ENCODE results near the gene SCYL3. TPM values are rescaled to one million over a fixed set of nuclear protein-coding genes. Genes with fewer than 3 reads are reported as not detected.

The SCYL3 gene
- total RNA-seq, 1 donor: 12.7 TPM

DNA sequence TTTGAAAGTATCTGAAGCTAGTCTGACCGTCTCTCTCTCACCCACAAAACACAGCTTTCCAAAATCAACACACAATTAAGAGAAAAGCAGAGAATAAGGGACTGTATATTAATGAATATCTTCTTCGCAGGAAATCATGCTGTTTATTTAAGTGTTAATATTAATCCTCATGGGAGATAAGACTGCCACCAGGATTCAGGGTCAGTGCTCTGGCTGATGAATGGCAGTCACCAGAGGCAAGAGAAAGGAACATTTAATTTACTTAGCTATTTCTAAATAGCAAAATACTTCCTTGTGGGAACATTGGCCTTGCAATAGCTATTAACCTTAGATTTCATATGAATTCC is 2.2 kb downstream of the SCYL3 start:
- H3K4me3 ChIP-seq (ENCODE audit: low read depth, low read length): no peak overlapping the region
- TF ChIP-seq, protein P1, sequence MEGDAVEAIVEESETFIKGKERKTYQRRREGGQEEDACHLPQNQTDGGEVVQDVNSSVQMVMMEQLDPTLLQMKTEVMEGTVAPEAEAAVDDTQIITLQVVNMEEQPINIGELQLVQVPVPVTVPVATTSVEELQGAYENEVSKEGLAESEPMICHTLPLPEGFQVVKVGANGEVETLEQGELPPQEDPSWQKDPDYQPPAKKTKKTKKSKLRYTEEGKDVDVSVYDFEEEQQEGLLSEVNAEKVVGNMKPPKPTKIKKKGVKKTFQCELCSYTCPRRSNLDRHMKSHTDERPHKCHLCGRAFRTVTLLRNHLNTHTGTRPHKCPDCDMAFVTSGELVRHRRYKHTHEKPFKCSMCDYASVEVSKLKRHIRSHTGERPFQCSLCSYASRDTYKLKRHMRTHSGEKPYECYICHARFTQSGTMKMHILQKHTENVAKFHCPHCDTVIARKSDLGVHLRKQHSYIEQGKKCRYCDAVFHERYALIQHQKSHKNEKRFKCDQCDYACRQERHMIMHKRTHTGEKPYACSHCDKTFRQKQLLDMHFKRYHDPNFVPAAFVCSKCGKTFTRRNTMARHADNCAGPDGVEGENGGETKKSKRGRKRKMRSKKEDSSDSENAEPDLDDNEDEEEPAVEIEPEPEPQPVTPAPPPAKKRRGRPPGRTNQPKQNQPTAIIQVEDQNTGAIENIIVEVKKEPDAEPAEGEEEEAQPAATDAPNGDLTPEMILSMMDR (IDR thresholded peaks at IDR 0.05; ENCODE audit: insufficient read depth, low read length): no peak
- DNase-seq (ENCODE audit: low read depth): no peak

DNA sequence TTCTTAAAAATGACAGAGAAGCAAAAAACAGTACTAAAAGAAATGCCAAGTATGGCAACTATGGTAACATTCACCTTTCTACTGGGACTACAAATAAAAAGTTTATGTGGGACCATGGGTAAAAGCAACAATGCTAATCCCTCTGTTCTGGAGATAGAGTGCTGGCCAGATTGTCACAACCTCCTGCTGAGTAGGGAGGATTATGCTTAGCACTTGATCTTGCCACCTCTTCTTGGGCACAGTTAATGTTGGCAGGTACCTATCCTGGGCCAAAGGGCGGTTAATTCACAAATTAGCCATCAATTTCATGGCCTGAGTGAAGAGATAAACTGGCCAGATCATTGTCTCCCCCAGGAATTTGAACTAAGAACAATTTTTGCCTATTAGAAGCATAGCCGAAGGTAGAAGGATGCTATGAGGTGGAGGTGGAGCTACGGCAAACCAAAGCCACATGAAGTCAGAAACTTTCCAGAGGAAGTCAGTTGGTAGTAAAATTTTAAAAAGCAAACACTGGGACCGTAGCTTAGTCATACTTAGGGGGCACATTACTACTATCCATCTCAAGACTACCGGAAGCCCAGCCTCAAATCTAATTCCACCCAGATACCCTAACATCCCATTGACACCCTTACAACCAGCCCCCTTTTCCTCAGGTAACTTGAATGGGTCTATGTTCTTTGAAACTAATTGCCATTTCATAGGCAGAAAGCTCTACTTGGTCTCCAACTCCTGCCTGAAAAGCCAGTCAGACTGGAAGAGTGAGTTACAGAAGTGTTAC is 2.7 kb downstream of the SCYL3 start:
- TF ChIP-seq, protein P1 (IDR thresholded peaks at IDR 0.05; ENCODE audit: insufficient read depth, low read length): no peak
- no peak overlapping the region for H3K4me3 ChIP-seq (ENCODE audit: low read depth, low read length)
- DNase-seq (ENCODE audit: low read depth): no peak

DNA sequence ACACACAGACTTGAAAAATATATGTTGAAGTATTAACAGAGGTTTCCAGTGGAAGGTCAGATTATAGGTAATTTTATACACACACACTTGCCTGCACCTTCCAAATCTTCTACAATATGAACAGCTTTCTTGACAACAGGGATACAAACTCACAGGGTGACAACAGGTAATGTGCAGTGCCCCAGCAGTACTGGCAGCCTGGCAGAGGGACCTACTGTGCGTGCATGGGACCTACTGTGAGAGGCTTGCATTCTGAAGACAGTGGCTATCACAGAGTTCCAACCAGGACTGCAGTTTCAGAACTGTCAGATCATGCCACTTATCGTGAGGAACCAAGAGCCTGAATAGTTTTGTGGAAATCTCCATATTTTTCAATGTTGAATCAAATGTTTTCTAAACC is 3.8 kb downstream of the SCYL3 start:
- DNase-seq (ENCODE audit: low read depth): no peak
- H3K4me3 ChIP-seq (ENCODE audit: low read depth, low read length): no peak overlapping the region
- TF ChIP-seq, protein P1 (IDR thresholded peaks at IDR 0.05; ENCODE audit: insufficient read depth, low read length): no peak

DNA sequence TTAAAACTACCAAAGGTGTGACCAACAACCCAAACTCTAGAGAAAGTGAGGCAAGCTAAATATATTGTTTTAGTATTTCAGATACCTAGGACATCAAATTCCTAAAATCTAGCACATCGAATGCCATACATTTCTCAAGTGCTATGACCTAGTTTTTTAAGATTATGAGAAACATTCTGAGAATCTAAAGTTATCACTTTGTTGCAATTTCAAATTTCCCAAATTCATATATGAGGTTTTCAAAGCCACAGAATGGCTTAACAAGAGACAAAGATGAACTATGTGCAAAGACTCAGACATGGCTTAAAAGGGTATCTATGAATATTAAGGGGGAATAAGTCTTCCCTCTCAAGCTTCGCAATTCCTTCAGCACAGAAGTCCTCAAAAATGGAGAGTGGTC is 6.8 kb downstream of the SCYL3 start:
- TF ChIP-seq, protein P1 (IDR thresholded peaks at IDR 0.05; ENCODE audit: insufficient read depth, low read length): no peak
- H3K4me3 ChIP-seq (ENCODE audit: low read depth, low read length): no peak overlapping the region
- no peak for DNase-seq (ENCODE audit: low read depth)

DNA sequence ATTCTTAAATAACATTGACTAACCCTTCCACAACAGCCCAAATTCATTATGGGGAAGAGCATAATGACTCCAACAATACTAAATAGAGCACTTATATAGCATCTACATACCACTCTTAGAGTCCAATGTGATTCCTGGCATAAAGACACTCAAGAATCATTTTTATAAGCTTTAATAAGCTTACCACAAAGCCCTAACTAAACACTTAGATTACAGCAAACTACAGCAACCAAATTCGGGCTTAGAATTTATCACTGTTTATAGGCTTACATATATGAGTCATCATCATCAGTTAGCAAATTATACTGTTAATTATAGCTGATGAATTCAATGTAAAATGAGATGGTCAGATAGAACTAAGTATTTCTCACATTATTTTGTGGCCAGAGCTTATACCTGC is 7.3 kb downstream of the SCYL3 start:
- H3K4me3 ChIP-seq (ENCODE audit: low read depth, low read length): no peak overlapping the region
- TF ChIP-seq, protein P1 (IDR thresholded peaks at IDR 0.05; ENCODE audit: insufficient read depth, low read length): no peak
- DNase-seq (ENCODE audit: low read depth): no peak

DNA sequence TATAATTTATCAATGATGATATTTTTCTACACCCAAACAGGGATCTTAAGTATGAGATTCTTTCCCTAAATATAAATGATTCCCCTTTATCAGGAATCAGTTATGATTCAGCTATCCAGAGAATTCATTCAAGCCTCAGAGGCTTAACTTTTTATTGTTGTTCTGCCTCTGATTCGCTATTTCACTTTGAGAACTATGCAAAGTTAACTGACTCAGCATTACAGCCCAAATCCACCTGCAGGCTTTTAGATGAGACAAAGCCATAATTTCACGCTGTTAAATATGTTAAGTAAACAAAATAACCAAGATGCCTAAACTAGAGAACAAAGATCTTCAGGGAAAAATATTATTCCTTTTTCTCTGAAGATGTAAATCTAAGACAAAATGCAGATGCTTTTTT is 8.5 kb downstream of the SCYL3 start:
- DNase-seq (ENCODE audit: low read depth): peak; percentile 31
- TF ChIP-seq, protein P1 (IDR thresholded peaks at IDR 0.05; ENCODE audit: insufficient read depth, low read length): no peak
- no peak overlapping the region for H3K4me3 ChIP-seq (ENCODE audit: low read depth, low read length)

DNA sequence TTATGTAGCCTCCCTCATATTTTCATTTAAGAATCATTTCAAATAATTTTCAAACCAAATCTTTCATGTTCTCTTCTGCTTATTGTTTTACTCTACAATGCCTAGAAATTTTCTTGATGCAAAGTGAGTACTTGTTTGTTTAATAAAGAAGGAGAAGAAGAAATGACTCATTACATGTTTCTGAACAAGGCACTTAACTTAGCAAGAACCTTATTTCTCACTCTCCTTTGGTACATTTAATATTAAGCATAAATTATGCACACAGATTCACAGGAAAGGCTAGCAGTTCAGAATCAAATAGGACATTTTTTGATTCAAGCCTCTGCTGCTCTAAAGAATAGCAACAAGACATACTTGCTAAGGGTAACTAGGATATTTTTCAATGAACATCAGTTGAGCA is 9.1 kb downstream of the SCYL3 start:
- H3K4me3 ChIP-seq (ENCODE audit: low read depth, low read length): no peak overlapping the region
- DNase-seq (ENCODE audit: low read depth): no peak
- TF ChIP-seq, protein P1 (IDR thresholded peaks at IDR 0.05; ENCODE audit: insufficient read depth, low read length): no peak
